GM18861 (cell line): Measurements from ENCODE around the gene COX6A1.

Experiments
- ATAC-seq: cut with Tn5 transposase; IDR thresholded peaks from one replicate; pipeline ENCODE4 v1.9.1; 2021; ENCODE audit not compliant: unreplicated experiment

Gene COX6A1

DNA sequence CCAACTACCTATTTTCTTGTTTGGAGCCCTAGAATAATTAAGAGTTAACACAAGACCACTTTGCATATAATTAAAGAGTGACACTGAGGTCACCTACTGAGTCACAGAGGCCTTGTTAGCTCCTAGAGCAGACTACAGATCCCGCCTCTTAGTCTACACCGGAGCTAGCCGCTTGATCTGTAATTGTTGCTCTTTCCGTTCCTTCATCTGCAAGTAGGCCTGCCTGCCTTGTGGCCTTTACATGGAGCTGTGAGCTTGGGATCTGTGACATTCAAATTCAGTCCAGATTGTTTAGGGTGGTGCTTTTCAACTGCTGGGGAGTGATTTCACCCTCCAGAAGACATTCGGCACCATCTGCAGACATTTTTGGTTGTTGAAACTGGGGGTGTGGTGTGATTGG lies 52.4 kb downstream of the COX6A1 start:
- ATAC-seq, result no peak
